GM18511 (cell line): Measurements from ENCODE around the gene AMFR.
"Not testable (repeated sequence)": the region's sequence is repeated elsewhere in the genome, so short reads cannot be mapped to it uniquely, and the experiment has no call there.

ENCODE experiments used
- ATAC-seq: cut with Tn5 transposase; IDR thresholded peaks from one replicate; pipeline ENCODE4 v1.9.1; 2021; ENCODE audit warnings: mild to moderate bottlenecking, moderate library complexity; ENCODE audit not compliant: unreplicated experiment

Gene AMFR

DNA sequence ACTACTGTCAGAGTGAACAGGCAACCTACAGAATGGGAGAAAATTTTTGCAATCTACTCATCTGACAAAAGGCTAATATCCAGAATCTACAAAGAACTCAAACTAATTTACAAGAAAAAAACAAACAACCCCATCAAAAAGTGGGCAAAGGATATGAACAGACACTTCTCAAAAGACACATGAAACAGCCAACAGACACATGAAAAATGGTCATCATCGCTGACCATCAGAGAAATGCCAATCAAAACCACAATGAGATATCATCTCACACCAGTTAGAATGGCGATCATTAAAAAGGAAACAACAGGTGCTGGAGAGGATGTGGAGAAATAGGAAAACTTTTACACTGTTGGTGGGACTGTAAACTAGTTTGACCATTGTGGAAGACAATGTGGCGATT, 28.6 kb downstream of the AMFR start:
- not testable (repeated sequence) for ATAC-seq

DNA sequence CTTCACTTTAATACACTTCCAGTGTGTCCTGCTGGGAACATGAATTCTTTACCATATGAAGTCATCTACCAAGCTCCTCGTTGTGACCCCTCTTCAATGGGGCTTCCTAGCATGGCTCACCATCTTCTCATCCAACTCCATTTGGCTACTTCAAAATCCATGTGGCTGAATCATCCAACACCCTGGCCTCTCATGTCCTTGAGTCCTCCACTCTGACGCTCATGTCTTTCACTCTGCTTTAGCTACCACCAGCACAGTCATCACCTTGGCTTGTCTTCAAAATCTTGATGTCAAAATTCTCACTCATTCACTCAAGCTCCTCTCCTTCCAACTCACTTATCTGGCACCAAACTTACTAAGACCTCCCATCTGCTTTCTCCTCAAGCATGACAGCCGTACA, 35.8 kb downstream of the AMFR start:
- ATAC-seq = no peak

- ATAC-seq = no peak
Observed at GRCh38 chr16:56388209-56388608, 37.1 kb downstream of the AMFR start.

DNA sequence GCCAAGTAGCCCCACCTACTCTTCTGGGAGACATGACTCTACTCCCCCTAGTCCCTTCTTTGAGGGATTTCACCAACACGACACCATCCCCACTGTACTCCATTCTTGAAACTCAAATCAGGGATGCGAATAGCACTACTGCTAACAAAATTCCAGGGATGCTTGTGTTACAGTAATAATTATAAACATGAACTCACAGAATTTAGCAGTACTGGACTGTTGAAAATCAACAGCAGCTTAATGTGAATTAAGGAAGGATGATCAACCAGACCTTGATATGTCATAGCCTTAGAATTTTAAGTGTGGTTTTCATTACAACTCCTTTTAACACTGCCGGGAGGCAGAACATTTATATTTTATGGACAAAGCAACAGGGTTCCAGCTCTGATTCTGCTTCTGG, 37.9 kb downstream of the AMFR start:
- ATAC-seq = no peak

GRCh38 chr16:56384074-56384721, 41.1 kb downstream of the AMFR start:
- ATAC-seq = no peak

- no peak for ATAC-seq
Observed at GRCh38 chr16:56382901-56383355, 42.4 kb downstream of the AMFR start.

- ATAC-seq = no peak
Observed at GRCh38 chr16:56382459-56382858, 42.9 kb downstream of the AMFR start.

- not testable (repeated sequence) for ATAC-seq
Observed at GRCh38 chr16:56380778-56381485, 44.4 kb downstream of the AMFR start.

GRCh38 chr16:56379044-56379443, 46.3 kb downstream of the AMFR start:
- not testable (repeated sequence) for ATAC-seq

- ATAC-seq = not testable (repeated sequence)
Observed at GRCh38 chr16:56375792-56376191, 49.6 kb downstream of the AMFR start.

DNA sequence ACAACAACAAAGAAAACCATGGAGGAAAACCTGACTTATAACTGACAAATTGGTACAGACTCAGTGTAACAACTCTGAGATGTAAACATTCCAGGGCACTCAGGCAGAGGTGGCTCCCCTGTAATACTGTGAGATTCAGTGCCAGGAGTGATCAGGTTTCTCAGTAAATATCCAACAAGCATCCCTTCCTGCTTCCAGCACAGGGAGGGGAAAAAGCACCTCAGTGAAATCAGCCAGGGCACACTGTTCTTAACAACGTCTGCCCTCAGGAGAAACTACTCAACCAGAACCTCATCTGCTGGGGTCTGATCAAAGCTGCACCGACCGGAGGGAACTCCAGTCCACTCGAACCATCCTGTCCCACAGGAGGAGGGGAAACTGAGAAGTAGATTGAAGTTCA, 52.3 kb downstream of the AMFR start:
- no peak for ATAC-seq

DNA sequence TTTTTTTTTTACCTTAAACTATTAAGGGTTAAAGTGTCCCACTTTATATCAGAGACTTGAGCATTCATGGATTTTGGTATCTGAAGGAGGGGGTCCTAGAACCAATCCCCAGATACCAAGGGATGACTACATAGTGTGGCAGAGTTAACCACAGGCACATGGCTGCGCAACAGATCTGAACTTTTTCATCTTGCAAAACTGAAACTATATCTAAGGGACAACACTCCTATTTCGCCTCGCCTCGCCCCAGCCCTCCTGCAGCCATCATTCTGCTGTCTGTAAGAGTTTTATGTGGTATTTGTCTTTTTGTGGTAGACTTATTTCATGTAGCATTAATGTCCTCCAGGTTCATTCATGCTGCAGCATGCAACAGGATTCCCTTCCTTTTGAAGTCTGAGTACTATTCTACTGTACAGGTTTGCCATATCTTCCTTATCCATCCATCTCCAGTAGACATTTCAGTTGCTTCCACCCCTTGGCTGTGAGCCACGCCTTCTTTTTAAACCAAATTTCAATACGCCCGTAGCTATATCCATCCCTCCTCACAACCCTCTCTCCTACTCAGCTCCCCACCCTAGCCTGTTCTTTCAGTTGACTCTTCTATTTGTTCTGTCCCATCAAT, 53.2 kb downstream of the AMFR start:
- ATAC-seq = no peak

- ATAC-seq = no peak
Observed at GRCh38 chr16:56371660-56371937, 53.7 kb downstream of the AMFR start.

GRCh38 chr16:56370875-56371659, 54.3 kb downstream of the AMFR start:
- no peak for ATAC-seq

DNA sequence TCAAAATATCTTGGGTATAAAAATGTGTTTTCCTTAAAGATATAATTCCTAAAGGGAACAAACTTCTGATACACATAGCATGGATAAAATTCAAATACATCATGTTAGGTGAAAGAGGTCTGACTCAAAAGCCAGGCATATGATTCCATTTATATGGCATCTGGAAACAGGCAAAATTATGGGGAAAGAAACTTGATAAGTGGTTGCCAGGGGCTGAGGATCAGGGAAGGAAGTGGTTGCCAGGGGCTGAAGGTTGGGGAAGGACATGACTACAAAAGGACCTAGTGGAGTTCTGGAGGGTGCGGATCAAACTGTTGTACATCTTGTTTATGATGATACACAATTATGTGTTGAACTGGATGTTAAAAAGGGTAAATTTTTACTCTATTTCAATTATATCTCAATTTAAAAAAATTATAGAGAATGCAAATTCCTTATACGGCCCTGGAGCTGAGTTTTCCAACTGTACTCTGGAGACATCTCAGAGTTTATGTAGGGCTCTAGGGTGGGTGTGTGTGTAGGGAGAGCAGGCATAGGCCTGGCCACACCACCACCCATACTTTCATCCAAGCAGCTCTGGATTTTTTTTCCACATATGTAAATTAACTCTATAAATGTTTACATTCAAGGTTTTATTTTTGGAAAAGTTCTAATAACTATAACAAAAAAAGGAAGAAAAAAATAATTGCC, 55.0 kb downstream of the AMFR start:
- ATAC-seq = no peak

DNA sequence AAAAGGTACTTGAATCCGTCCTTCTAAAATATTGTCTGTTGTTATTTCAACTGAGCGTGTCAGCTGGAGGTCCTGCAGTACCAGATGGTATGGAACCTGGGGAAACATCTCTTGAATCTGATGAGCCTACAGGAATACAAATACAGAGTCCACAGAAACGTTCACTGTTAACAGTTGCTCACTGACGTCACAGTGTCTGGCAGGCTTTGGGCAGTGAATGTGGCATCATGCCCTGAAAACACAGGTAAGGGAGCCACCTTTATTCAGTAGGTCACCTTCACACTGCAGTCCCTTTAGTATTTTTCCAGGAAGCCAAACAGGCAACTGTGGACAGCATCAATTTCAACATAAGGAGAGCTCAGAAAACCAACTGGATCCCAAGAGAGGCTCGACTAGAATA, 56.1 kb downstream of the AMFR start:
- no peak for ATAC-seq

GRCh38 chr16:56368545-56368944, 56.8 kb downstream of the AMFR start:
- no peak for ATAC-seq

- no peak for ATAC-seq
Observed at GRCh38 chr16:56367764-56368163, 57.6 kb downstream of the AMFR start.

DNA sequence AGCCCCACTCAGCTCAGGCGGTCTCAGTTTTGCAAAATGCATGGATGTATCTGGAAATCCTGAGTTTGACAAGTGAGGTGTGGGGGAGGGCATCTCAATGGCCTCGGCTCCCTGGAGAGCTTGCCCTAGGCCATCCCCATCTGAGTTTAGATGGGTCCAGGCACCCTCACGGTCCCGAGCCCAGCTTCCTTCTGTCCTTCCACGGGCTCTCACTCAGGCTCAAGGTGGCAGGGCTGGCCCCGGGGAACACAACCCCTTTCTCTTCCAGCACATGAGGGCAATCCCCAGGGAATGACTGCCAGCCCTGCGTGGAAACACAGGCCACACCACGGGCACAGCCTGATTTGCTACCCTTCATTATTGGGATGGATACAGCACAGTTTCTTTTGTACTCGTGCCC, 58.4 kb downstream of the AMFR start:
- ATAC-seq = no peak

DNA sequence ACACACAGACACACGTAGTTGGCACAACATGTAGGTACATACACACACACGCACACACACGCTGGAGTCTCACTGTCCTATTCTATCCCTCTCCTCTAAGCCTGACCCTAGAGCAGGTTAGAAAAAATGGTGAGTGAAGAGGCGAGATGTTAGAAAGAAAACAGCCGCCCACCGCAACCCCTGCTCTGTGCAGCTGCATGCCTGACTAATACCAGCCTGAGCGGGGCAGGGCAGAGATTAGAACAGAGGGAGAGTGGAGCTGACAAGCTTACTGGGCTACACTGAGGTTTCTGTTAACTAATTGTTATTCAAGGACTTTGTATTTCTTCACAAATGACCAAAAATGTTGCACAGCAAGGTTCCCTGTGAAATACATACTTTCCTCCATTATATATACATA, 59.8 kb downstream of the AMFR start:
- ATAC-seq = no peak

DNA sequence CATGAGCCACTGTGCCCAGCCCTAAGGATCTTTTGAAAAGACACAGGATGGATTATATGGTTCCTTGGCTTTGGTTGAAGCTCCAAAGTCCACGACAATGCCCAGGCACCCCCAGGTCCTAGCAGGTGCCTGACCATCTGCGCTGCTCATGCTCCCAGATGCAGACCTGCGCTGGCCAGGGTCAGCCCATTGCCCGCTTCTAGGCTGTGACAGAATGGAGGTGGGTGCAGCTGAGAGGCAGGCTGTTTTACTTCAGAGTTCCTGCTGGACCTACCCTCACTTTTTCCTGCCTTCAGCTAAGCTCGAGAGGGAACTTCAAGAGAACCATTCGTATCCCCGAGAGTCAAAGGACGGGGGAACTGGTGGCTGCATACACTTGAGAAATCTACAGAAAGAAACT, 60.5 kb downstream of the AMFR start:
- ATAC-seq = no peak
